ENCODE results near the gene IFITM1. TPM values are rescaled to one million over a fixed set of nuclear protein-coding genes. Genes with fewer than 3 reads are reported as not detected.

The IFITM1 gene
- total RNA-seq, 1 donor = 64.4 TPM

DNA sequence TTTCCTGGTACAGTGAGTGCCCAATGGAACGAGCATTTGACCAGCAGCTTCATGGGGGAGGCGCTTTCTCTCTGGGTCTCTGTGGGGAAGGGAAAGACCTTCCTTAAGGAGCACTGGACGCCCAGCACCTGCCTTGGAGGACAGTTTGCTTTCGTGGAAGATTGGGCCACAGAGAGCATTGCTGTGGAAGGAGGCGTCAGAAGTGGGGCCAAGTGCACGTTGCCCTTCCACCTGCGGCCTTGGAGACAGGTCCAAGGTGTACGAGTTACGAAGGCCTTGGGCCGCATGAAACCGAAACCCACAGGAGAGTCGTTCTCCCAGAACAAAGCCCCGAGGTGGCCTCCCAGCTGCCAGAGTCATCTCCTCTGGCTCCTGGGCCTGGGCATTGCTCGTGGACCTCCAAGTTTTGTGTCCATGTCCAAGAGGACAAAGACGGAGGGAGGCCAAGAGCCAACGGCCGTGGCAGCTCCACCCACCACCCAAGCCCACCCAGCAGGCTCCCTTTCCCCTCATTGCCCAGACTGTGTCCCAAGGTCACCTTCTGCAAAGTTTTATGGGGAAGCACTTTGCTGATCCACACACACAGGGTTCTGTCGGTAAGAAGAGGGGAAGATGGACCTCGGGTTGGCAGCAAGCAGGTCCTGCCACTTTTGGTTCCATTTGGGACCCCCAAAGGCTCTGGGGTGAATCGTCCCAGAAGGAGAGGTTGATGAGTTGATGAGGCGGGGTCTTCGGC lies 41.5 kb upstream of the IFITM1 start:
- Histone ChIP-seq H2AFZ (ENCODE audit: low read length) (no peak overlapping the region), H4K20me1 (ENCODE audit: insufficient read depth, low read length) (no peaks in the 10 kb centered on the region), H3K4me2 (ENCODE audit: insufficient read depth, low read length) (no peak overlapping the region), H3K79me2 (ENCODE audit: insufficient read depth, low read length) (no peaks in the 10 kb centered on the region), H3K27me3 (ENCODE audit: insufficient read depth, low read length) (peaks cover 18% of the 10 kb centered on the region), H3K4me3 (ENCODE audit: insufficient read depth, low read length) (no peak overlapping the region), H3K27ac (ENCODE audit: low read depth, low read length) (no peak overlapping the region), H3K9me3 (ENCODE audit: low read depth, low read length) (no peaks in the 10 kb centered on the region), H3K36me3 (ENCODE audit: insufficient read depth, low read length) (no peaks in the 10 kb centered on the region), H3K4me1 (ENCODE audit: insufficient read depth, low read length) (no peaks in the 10 kb centered on the region)
- peak; percentile 42 for DNase-seq (ENCODE audit: insufficient read length, low spot score, missing footprints)
- TF ChIP-seq CTCF (IDR thresholded peaks at IDR 0.05; ENCODE audit: extremely low read depth, low read depth, low read length) = no peak

DNA sequence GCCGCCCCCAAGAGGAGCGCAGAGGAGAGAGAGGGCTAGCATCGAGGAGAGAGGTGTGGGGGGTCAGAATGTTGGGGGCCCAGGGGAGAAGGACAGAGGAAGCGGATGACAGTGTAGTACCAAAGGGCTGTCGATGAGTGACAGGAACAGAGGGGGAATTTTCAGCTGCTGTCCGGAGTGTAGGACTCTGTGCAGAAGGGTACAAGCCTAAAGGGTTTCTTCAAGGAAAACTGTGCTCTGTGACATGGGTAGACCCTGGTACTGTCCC lies 41.0 kb upstream of the IFITM1 start:
- no peak for TF ChIP-seq CTCF (IDR thresholded peaks at IDR 0.05; ENCODE audit: extremely low read depth, low read depth, low read length)
- DNase-seq (ENCODE audit: insufficient read length, low spot score, missing footprints) = no peak
- Histone ChIP-seq H2AFZ (ENCODE audit: low read length) (no peak overlapping the region), H3K36me3 (ENCODE audit: insufficient read depth, low read length) (no peaks in the 10 kb centered on the region), H3K79me2 (ENCODE audit: insufficient read depth, low read length) (no peaks in the 10 kb centered on the region), H3K9me3 (ENCODE audit: low read depth, low read length) (no peaks in the 10 kb centered on the region), H4K20me1 (ENCODE audit: insufficient read depth, low read length) (no peaks in the 10 kb centered on the region), H3K27ac (ENCODE audit: low read depth, low read length) (no peak overlapping the region), H3K4me2 (ENCODE audit: insufficient read depth, low read length) (no peak overlapping the region), H3K4me1 (ENCODE audit: insufficient read depth, low read length) (no peaks in the 10 kb centered on the region), H3K27me3 (ENCODE audit: insufficient read depth, low read length) (peaks cover 23% of the 10 kb centered on the region), H3K4me3 (ENCODE audit: insufficient read depth, low read length) (no peak overlapping the region)

DNA sequence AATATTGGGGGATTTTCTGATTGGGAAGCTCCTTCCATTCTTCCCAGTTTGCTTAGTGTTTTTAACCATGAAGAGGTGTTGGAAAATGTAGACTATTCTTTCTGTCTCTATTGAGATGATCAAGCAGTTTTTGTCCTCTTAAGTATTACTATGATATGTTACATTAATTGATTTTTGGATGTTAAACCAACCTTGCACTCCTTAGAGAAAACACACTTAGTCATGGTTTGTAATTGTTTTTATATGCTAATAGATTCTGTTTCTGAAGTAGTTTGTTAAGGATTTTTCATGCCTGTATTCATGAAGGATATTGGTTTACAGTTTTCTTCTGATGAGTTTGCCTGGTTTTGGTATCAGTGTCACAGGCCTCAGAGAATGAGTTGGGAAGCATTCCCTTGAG lies 37.6 kb upstream of the IFITM1 start:
- DNase-seq (ENCODE audit: insufficient read length, low spot score, missing footprints) = no peak
- Histone ChIP-seq H3K4me1 (ENCODE audit: insufficient read depth, low read length) (no peaks in the 10 kb centered on the region), H3K9me3 (ENCODE audit: low read depth, low read length) (no peaks in the 10 kb centered on the region), H4K20me1 (ENCODE audit: insufficient read depth, low read length) (no peaks in the 10 kb centered on the region), H3K36me3 (ENCODE audit: insufficient read depth, low read length) (no peaks in the 10 kb centered on the region), H3K27ac (ENCODE audit: low read depth, low read length) (no peak overlapping the region), H3K27me3 (ENCODE audit: insufficient read depth, low read length) (peaks cover 51% of the 10 kb centered on the region), H3K4me2 (ENCODE audit: insufficient read depth, low read length) (no peak overlapping the region), H3K79me2 (ENCODE audit: insufficient read depth, low read length) (no peaks in the 10 kb centered on the region), H3K4me3 (ENCODE audit: insufficient read depth, low read length) (no peak overlapping the region), H2AFZ (ENCODE audit: low read length) (no peak overlapping the region)
- TF ChIP-seq CTCF (IDR thresholded peaks at IDR 0.05; ENCODE audit: extremely low read depth, low read depth, low read length) = no peak

- H3K27me3 ChIP-seq (ENCODE audit: insufficient read depth, low read length) = peaks cover 64% of the 10 kb centered on the region
- peak; percentile 84 for DNase-seq (ENCODE audit: insufficient read length, low spot score, missing footprints)
- no peaks in the 10 kb centered on the region for H3K9me3 ChIP-seq (ENCODE audit: low read depth, low read length)
These were observed 35.6 kb upstream of the IFITM1 start, which contains the start of gene NLRP6 for GRCh38 chr11:278001-278951. NLRP6 (plus strand) TSS chr11:278407; CDS start chr11:278570, 163 bp downstream.

More at GRCh38 chr11:278001-278951, 35.6 kb upstream of the IFITM1 start, which contains the start of gene NLRP6:
- TF ChIP-seq CTCF (IDR thresholded peaks at IDR 0.05; ENCODE audit: extremely low read depth, low read depth, low read length) = no peak
- Histone ChIP-seq H2AFZ (ENCODE audit: low read length) (no peak within 1 kb of the TSS), H3K27ac (ENCODE audit: low read depth, low read length) (no peak within 1 kb of the TSS), H4K20me1 (ENCODE audit: insufficient read depth, low read length) (no peaks in the 10 kb centered on the region), H3K4me1 (ENCODE audit: insufficient read depth, low read length) (no peaks in the 10 kb centered on the region), H3K4me3 (ENCODE audit: insufficient read depth, low read length) (no peak within 1 kb of the TSS), H3K79me2 (ENCODE audit: insufficient read depth, low read length) (no peaks in the 10 kb centered on the region), H3K36me3 (ENCODE audit: insufficient read depth, low read length) (no peaks in the 10 kb centered on the region), H3K4me2 (ENCODE audit: insufficient read depth, low read length) (no peak within 1 kb of the TSS)
